GM12891 (cell line): ENCODE data around the gene FLG2.

Experiments
- POLR2A ChIP-seq: IDR thresholded peaks from 2 replicates; pipeline ENCODE4 v1.6.1; 2011; ENCODE audit warnings: low read depth, low read length, control low read depth
- POLR2AphosphoS5 ChIP-seq: IDR thresholded peaks from 2 replicates; pipeline ENCODE4 v1.6.1; 2011; ENCODE audit warnings: low read depth, low read length, control low read depth
- TAF1 ChIP-seq: IDR thresholded peaks from 2 replicates; pipeline ENCODE4 v1.6.1; 2011; ENCODE audit warnings: low read depth, low read length, control low read depth

DNA sequence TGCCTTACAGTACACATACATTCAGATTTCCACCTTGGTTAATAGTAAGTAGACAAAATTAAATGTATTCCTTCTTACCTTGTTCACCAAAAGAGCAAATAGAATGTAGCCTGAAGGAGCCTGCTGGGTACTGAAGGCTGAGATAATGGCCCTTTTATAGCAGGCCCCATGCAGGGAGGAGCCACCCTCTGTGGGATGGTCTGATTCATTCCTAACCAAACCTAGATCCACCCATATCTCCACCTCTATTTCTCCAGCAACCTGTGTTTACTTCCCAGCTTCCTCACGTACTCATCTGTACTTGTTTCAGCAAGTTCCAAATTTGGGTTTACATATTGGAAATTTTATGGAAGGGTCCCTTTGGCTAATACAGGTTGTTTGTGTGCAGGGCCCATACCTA is 34.7 kb downstream of the FLG2 start, which contains the start of gene FLG:
- TF ChIP-seq POLR2AphosphoS5 (no peak), TAF1 (no peak), POLR2A (no peak)
